ENCODE results near the gene CALML3. TPM values are rescaled to one million over a fixed set of nuclear protein-coding genes. Genes with fewer than 3 reads are reported as not detected.
A peak's percentile ranks its signal among the peaks of the same experiment; 100 is the strongest.

CALML3 gene
- total and polyA plus RNA-seq, 2 donors, result 142 to 144 TPM

- DNase-seq (ENCODE audit: low read depth in 6 of 9, low spot score in 9 of 9), result no peak
- no peak overlapping the region for H3K27ac ChIP-seq (ENCODE audit: low read depth in 1 of 2, low read length in 1 of 2)
- peaks cover 0 to 6% of the 10 kb centered on the region in 2 donors for H3K27me3 ChIP-seq (ENCODE audit: control insufficient read depth in 2 of 2, insufficient read depth in 1 of 2, low read length in 1 of 2)
- 96% methylated on average over 9 of the region's 9 CpGs for WGBS
- peaks cover 0 to 18% of the 10 kb centered on the region in 2 donors for H3K4me1 ChIP-seq (ENCODE audit: control insufficient read depth in 2 of 2, insufficient read depth in 2 of 2, low read length in 2 of 2)
- no peaks in the 10 kb centered on the region for H3K9me3 ChIP-seq (ENCODE audit: control insufficient read depth in 2 of 2, insufficient read depth in 1 of 2, low read length in 1 of 2)
- no peaks in the 10 kb centered on the region for H3K36me3 ChIP-seq (ENCODE audit: control insufficient read depth in 2 of 2, insufficient read depth in 2 of 2, low read length in 1 of 2)
- H3K4me3 ChIP-seq (ENCODE audit: low read length in 2 of 2), result no peak overlapping the region
These were observed 15.5 kb upstream of the CALML3 start for GRCh38 chr10:5509236-5509635.

DNA sequence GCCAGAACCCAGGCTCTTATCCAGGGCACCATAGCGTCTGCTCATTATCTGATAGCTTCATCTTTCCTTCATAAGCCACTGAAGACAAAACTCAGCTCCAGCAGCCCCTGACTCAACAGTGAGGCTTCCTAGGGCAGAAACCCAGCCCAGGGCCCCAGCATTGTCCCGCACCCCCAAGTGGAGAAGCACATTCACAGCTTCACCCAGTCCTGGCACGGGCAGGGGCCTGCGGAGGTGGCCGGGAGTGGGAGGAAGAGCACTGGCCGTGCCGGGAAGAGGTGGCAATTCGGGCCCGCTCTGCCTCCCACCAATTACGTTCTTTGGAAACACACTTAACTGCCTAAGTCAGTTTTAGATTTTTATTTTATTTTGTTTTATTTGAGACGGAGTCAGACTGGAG lies 15.1 kb upstream of the CALML3 start:
- no peak for DNase-seq (ENCODE audit: low read depth in 6 of 9, low spot score in 9 of 9)
- Histone ChIP-seq H3K36me3 (ENCODE audit: control insufficient read depth in 2 of 2, insufficient read depth in 2 of 2, low read length in 1 of 2) (no peaks in the 10 kb centered on the region), H3K4me3 (ENCODE audit: low read length in 2 of 2) (no peak overlapping the region), H3K9me3 (ENCODE audit: control insufficient read depth in 2 of 2, insufficient read depth in 1 of 2, low read length in 1 of 2) (no peaks in the 10 kb centered on the region), H3K27me3 (ENCODE audit: control insufficient read depth in 2 of 2, insufficient read depth in 1 of 2, low read length in 1 of 2) (peaks cover 0 to 8% of the 10 kb centered on the region in 2 donors), H3K4me1 (ENCODE audit: control insufficient read depth in 2 of 2, insufficient read depth in 2 of 2, low read length in 2 of 2) (peaks cover 0 to 15% of the 10 kb centered on the region in 2 donors), H3K27ac (ENCODE audit: low read depth in 1 of 2, low read length in 1 of 2) (no peak overlapping the region)
- 96% methylated on average over 11 of the region's 11 CpGs for WGBS

DNA sequence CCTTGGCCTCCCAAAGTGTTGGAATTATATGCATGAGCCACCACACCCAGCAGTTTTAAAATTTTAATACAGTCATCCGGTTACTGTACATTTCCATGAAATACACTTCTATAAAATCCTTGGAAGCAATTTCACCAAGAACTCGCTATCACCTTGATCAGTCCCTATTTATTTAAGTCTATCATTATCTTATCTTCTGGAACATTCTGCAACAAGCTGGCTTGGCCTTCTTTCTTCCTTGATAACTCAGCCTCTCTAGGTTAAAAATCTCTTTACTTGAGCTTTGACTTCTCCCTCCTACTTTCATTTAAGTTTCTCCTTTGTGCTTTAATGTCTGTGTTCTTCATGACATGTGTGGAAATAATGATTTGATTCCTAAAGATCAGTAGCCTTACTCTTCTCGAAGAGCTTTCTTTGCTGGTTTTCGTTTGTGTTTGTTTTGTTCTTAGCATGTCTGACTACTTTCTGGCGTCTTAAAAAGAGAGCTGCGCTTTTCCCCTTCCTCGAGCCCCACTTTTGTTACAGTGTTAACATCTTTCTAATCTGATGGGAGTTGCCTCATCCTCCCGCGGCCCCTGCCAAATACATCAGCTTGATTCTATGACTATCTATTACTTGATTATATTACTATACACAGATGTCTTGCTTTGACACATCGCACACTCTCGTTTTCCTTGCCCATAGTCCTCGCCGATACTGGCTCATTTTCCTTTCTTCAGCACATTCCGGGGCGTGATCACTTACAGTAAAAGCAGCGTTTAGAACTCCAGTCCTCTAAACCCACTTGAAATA lies 14.3 kb upstream of the CALML3 start:
- Histone ChIP-seq H3K36me3 (ENCODE audit: control insufficient read depth in 2 of 2, insufficient read depth in 2 of 2, low read length in 1 of 2) (no peaks in the 10 kb centered on the region), H3K4me3 (ENCODE audit: low read length in 2 of 2) (no peak overlapping the region), H3K27me3 (ENCODE audit: control insufficient read depth in 2 of 2, insufficient read depth in 1 of 2, low read length in 1 of 2) (peaks cover 0 to 8% of the 10 kb centered on the region in 2 donors), H3K9me3 (ENCODE audit: control insufficient read depth in 2 of 2, insufficient read depth in 1 of 2, low read length in 1 of 2) (no peaks in the 10 kb centered on the region), H3K27ac (ENCODE audit: low read depth in 1 of 2, low read length in 1 of 2) (no peak overlapping the region), H3K4me1 (ENCODE audit: control insufficient read depth in 2 of 2, insufficient read depth in 2 of 2, low read length in 2 of 2) (peaks cover 0 to 15% of the 10 kb centered on the region in 2 donors)
- DNase-seq (ENCODE audit: low read depth in 6 of 9, low spot score in 9 of 9), result no peak
- 96% methylated on average over 16 of the region's 16 CpGs for WGBS

DNA sequence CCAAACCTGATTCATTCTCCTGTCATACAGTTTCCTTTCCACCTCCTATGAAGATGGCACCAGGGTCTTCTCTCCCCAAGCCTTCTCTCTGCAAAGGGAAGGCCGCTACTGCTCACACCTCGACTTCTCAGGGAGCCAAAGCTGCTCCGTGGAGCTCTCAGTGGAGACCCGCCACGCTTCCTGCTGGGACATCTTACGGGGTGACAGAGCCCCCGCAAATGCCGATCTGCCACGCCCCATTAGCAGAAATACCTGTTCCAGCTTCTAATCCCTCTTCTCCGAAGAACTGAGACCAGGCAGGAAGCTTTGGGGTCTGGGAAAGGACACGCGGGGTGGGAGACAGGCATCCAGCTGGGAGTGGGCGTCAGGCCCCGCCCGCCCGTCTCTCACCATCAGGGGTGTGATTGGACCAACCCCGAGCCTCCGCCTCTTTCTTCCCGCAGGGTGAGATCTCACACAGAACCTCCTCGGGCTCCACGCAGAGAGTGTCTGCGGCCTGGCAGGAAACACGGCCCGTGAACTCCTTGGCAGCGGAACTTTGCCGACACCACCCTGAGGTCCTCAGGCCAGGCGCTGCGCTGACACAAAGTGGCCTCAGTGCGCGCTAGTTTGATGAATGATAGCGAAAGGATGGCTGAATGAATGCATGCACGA lies 13.4 kb upstream of the CALML3 start:
- 96% methylated on average over 32 of the region's 32 CpGs for WGBS
- H3K4me3 ChIP-seq (ENCODE audit: low read length in 2 of 2), result no peak overlapping the region
- DNase-seq (ENCODE audit: low read depth in 6 of 9, low spot score in 9 of 9), result no peak
- H3K9me3 ChIP-seq (ENCODE audit: control insufficient read depth in 2 of 2, insufficient read depth in 1 of 2, low read length in 1 of 2), result no peaks in the 10 kb centered on the region
- no peak overlapping the region for H3K27ac ChIP-seq (ENCODE audit: low read depth in 1 of 2, low read length in 1 of 2)
- peaks cover 0 to 20% of the 10 kb centered on the region in 2 donors for H3K4me1 ChIP-seq (ENCODE audit: control insufficient read depth in 2 of 2, insufficient read depth in 2 of 2, low read length in 2 of 2)
- H3K36me3 ChIP-seq (ENCODE audit: control insufficient read depth in 2 of 2, insufficient read depth in 2 of 2, low read length in 1 of 2), result no peaks in the 10 kb centered on the region
- H3K27me3 ChIP-seq (ENCODE audit: control insufficient read depth in 2 of 2, insufficient read depth in 1 of 2, low read length in 1 of 2), result peaks cover 0 to 8% of the 10 kb centered on the region in 2 donors

DNA sequence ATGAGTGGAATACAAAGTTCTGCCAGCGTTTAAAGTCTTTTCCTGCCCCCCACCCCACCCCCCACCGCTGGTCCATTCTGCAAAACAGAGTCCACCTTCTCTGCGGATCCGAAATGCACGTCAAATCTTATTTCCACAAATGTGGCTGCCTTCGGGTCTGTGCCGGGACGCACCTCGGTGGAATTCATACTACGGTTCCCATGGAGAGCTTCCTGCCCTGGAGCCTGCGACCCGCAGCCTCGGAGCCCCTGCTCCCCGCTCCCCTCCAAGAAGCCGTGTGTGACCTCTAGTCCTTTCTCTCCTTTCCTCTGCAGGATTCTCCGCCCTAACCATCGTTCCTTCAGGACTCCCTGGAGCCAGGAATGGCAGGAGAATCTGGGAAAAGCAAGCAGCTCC lies 12.9 kb upstream of the CALML3 start:
- no peaks in the 10 kb centered on the region for H3K9me3 ChIP-seq (ENCODE audit: control insufficient read depth in 2 of 2, insufficient read depth in 1 of 2, low read length in 1 of 2)
- H3K4me3 ChIP-seq (ENCODE audit: low read length in 2 of 2), result no peak overlapping the region
- DNase-seq (ENCODE audit: low read depth in 6 of 9, low spot score in 9 of 9), result no peak
- no peak overlapping the region for H3K27ac ChIP-seq (ENCODE audit: low read depth in 1 of 2, low read length in 1 of 2)
- peaks cover 0 to 20% of the 10 kb centered on the region in 2 donors for H3K4me1 ChIP-seq (ENCODE audit: control insufficient read depth in 2 of 2, insufficient read depth in 2 of 2, low read length in 2 of 2)
- WGBS, result 92% methylated on average over 17 of the region's 17 CpGs
- H3K27me3 ChIP-seq (ENCODE audit: control insufficient read depth in 2 of 2, insufficient read depth in 1 of 2, low read length in 1 of 2), result peaks cover 0 to 8% of the 10 kb centered on the region in 2 donors
- no peaks in the 10 kb centered on the region for H3K36me3 ChIP-seq (ENCODE audit: control insufficient read depth in 2 of 2, insufficient read depth in 2 of 2, low read length in 1 of 2)

GRCh38 chr10:5512331-5512730 lies 12.4 kb upstream of the CALML3 start:
- Histone ChIP-seq H3K9me3 (ENCODE audit: control insufficient read depth in 2 of 2, insufficient read depth in 1 of 2, low read length in 1 of 2) (no peaks in the 10 kb centered on the region), H3K27ac (ENCODE audit: low read depth in 1 of 2, low read length in 1 of 2) (no peak overlapping the region), H3K36me3 (ENCODE audit: control insufficient read depth in 2 of 2, insufficient read depth in 2 of 2, low read length in 1 of 2) (no peaks in the 10 kb centered on the region), H3K4me1 (ENCODE audit: control insufficient read depth in 2 of 2, insufficient read depth in 2 of 2, low read length in 2 of 2) (peaks cover 0 to 20% of the 10 kb centered on the region in 2 donors), H3K4me3 (ENCODE audit: low read length in 2 of 2) (no peak overlapping the region), H3K27me3 (ENCODE audit: control insufficient read depth in 2 of 2, insufficient read depth in 1 of 2, low read length in 1 of 2) (peaks cover 0 to 8% of the 10 kb centered on the region in 2 donors)
- DNase-seq (ENCODE audit: low read depth in 6 of 9, low spot score in 9 of 9), result no peak
- 97% methylated on average over 25 of the region's 25 CpGs for WGBS

GRCh38 chr10:5512881-5513612 lies 11.7 kb upstream of the CALML3 start:
- Histone ChIP-seq H3K27me3 (ENCODE audit: control insufficient read depth in 2 of 2, insufficient read depth in 1 of 2, low read length in 1 of 2) (peaks cover 0 to 4% of the 10 kb centered on the region in 2 donors), H3K36me3 (ENCODE audit: control insufficient read depth in 2 of 2, insufficient read depth in 2 of 2, low read length in 1 of 2) (no peaks in the 10 kb centered on the region), H3K4me3 (ENCODE audit: low read length in 2 of 2) (no peak overlapping the region), H3K9me3 (ENCODE audit: control insufficient read depth in 2 of 2, insufficient read depth in 1 of 2, low read length in 1 of 2) (no peaks in the 10 kb centered on the region), H3K4me1 (ENCODE audit: control insufficient read depth in 2 of 2, insufficient read depth in 2 of 2, low read length in 2 of 2) (peaks cover 0 to 20% of the 10 kb centered on the region in 2 donors), H3K27ac (ENCODE audit: low read depth in 1 of 2, low read length in 1 of 2) (no peak overlapping the region)
- 74% methylated on average over 15 of the region's 15 CpGs for WGBS
- DNase-seq (ENCODE audit: low read depth in 6 of 9, low spot score in 9 of 9), result peak in 6 of 9 donors; percentile 18 to 52 (median 32)

DNA sequence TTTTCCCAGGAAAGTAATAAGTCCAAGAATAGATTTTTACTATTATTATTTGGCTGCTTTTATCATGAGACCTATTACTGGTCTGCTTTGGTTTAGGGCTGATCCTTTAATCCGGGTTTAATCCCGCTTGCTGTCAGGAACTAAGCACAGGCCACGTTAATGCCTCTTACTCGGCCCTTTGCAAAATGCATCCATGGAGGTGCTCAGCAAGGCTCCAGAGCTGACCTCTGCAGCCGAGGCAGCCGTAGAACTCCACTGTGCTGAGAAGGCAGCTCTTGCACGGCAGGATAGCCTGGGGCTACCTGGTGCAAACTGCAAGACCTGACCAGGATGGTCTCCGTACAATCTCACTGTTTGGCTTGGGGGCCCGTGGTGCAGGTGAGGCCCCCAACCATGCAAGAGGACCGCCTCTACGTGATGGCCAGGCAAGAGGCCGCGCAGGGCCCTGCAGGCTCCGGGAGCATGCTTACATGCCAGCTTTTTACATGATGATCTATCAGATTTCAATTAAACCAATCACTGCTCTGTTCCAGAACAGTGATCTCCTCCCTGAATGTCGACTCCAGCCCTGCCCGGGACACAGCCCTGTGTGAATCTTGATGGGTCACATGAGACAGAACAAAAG lies 10.4 kb upstream of the CALML3 start:
- Histone ChIP-seq H3K9me3 (ENCODE audit: control insufficient read depth in 2 of 2, insufficient read depth in 1 of 2, low read length in 1 of 2) (no peaks in the 10 kb centered on the region), H3K4me3 (ENCODE audit: low read length in 2 of 2) (no peak overlapping the region), H3K36me3 (ENCODE audit: control insufficient read depth in 2 of 2, insufficient read depth in 2 of 2, low read length in 1 of 2) (no peaks in the 10 kb centered on the region), H3K27me3 (ENCODE audit: control insufficient read depth in 2 of 2, insufficient read depth in 1 of 2, low read length in 1 of 2) (peaks cover 0 to 4% of the 10 kb centered on the region in 2 donors), H3K27ac (ENCODE audit: low read depth in 1 of 2, low read length in 1 of 2) (no peak overlapping the region), H3K4me1 (ENCODE audit: control insufficient read depth in 2 of 2, insufficient read depth in 2 of 2, low read length in 2 of 2) (peaks cover 0 to 20% of the 10 kb centered on the region in 2 donors)
- no peak for DNase-seq (ENCODE audit: low read depth in 6 of 9, low spot score in 9 of 9)
- whole genome bisulfite sequencing, result 96% methylated on average over 16 of the region's 16 CpGs

All from thymus (tissue), 11 donors.